ENCODE results near the gene PRSS22.

PRSS22 gene

GRCh38 chr16:2829501-2830354 is 28.2 kb downstream of the PRSS22 start, which contains the start of gene ZG16B:
Gene ZG16B (plus strand): TSS chr16:2830303. CDS start chr16:2830442, 139 bp downstream.
- DNase-seq (ENCODE audit: low read depth in 4 of 4, low spot score in 1 of 4) = no peak

DNA sequence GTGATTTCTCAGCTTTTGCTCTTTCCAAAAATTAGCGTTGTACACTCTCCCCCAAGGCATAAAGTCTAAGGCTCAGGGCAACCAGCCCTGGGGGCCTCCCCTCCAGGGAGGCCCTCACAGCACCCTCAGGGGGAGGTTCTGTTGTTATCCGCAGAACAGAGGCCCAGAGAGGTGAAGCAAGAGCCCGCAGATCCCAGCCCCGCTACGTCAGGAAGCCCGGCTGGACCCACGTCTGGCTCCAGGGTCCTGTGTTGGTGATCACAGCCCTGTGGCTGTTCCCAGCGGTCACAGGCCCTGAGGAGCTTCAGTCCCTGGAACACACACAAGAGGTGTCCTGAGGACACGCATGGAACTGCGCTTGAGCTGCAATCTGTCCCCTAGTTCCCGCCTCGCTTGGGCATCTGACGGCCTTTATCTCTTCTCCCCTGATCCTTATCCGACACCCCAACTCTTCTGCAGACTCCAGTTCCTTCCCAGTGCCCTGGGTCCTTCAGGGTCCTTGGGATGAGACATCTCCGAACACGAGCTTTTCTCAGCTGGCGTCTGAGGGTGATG is 29.0 kb downstream of the PRSS22 start:
- DNase-seq (ENCODE audit: low read depth in 4 of 4, low spot score in 1 of 4) = no peak

DNA sequence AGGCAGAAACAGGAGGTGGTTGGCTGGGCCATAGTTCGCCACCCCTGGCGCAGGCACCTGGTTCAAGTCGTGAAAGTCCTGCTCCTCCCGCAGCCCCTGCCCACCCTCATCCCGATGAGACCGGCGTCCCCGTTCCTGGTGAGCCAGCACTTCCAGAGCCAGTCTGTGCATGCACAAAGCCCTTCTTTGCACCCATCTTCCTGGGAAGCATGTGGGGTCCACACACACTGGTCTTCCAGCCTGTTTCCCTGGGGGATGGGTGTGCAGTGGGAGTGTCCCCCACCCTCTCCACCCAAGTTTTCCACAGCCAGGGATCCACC is 29.5 kb downstream of the PRSS22 start:
- DNase-seq (ENCODE audit: low read depth in 4 of 4, low spot score in 1 of 4) = no peak

DNA sequence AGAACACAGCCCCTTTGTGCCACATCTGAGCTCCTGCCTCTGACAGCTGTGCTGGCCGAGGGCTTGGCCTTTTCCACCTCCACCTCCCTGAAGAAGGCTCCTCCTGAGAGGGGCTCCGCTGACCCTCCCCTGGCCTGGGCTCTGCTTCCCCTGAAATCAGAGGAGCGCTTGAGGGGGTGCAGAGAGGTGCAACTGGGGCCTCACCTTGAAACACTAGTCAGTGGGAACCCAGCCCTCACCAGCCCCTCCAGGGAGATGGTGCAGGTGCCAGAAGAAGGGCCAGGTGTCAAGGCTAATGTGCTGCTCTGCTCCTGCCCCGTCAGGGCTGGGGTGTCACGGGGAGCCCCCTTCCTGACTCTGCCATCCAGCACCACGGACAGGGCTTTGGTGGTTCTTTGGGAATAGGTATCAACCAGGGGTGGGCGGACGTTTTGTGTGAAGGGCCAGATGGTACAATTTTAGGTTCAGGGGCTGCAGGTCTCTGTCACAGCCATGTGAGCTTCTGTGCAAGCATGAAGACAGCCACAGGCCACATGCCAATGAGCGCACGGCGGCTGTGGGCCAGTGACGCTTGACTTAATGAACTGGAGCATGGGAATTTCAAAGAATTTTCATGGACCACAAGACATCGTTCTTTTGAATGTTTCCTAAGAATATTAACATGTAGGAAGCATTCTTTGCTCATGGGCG is 30.0 kb downstream of the PRSS22 start:
- no peak for DNase-seq (ENCODE audit: low read depth in 4 of 4, low spot score in 1 of 4)

- no peak for DNase-seq (ENCODE audit: low read depth in 4 of 4, low spot score in 1 of 4)
These were observed 30.6 kb downstream of the PRSS22 start for GRCh38 chr16:2827374-2827791.

- no peak for DNase-seq (ENCODE audit: low read depth in 4 of 4, low spot score in 1 of 4)
These were observed 31.2 kb downstream of the PRSS22 start for GRCh38 chr16:2826591-2827373.

- DNase-seq (ENCODE audit: low read depth in 4 of 4, low spot score in 1 of 4) = no peak
These were observed 32.1 kb downstream of the PRSS22 start for GRCh38 chr16:2825906-2826305.

- DNase-seq (ENCODE audit: low read depth in 4 of 4, low spot score in 1 of 4) = no peak
These were observed 32.8 kb downstream of the PRSS22 start for GRCh38 chr16:2825049-2825742.

GRCh38 chr16:2824626-2825025 is 33.3 kb downstream of the PRSS22 start:
- no peak for DNase-seq (ENCODE audit: low read depth in 4 of 4, low spot score in 1 of 4)

DNA sequence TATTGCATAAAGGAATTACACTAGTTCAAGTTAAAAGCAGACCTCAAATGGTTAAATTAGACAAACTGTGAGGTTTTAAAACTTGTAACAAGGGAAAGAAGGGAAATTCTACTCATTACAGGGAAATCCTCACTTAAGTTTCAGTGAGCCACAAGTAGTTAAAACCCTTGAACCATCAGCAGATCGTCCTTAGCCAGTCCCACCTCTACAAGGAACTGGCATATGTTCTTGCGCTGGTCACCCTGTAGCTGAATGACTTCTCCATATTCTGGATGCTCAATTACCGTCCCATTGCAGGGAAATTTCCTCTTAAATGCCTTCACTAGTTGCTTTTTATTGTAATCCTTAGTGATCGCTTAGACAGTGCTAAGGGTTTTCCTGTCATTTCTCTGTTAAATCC is 35.5 kb downstream of the PRSS22 start:
- no peak for DNase-seq (ENCODE audit: low read depth in 4 of 4, low spot score in 1 of 4)

GRCh38 chr16:2822158-2822495 is 35.8 kb downstream of the PRSS22 start:
- no peak for DNase-seq (ENCODE audit: low read depth in 4 of 4, low spot score in 1 of 4)

DNA sequence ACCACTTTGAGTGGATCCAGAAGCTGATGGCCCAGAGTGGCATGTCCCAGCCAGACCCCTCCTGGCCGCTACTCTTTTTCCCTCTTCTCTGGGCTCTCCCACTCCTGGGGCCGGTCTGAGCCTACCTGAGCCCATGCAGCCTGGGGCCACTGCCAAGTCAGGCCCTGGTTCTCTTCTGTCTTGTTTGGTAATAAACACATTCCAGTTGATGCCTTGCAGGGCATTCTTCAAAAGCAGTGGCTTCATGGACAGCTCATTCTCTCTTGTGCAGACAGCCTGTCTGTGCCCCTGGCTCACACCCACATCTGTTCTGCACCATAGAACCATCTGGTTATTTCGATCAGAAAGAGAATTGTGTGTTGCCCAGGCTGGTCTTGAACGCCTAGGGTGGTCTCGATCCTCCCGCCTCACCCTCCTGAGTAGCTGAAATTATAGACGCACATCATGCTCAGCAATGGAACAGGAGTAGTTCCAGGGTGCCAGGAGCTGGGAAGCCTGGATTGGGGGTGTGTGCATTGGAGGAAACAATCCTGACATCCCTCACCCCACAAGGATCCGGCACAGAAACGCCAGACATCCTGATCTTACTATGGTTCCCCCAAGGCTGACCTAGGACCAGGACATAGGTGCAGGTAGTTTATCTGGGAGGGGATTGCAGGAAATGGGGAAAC is 36.3 kb downstream of the PRSS22 start:
- no peak for DNase-seq (ENCODE audit: low read depth in 4 of 4, low spot score in 1 of 4)

- no peak for DNase-seq (ENCODE audit: low read depth in 4 of 4, low spot score in 1 of 4)
These were observed 37.0 kb downstream of the PRSS22 start for GRCh38 chr16:2820836-2821486.

- no peak for DNase-seq (ENCODE audit: low read depth in 4 of 4, low spot score in 1 of 4)
These were observed 37.8 kb downstream of the PRSS22 start for GRCh38 chr16:2819939-2820835.

GRCh38 chr16:2819179-2819938 is 38.6 kb downstream of the PRSS22 start:
- no peak for DNase-seq (ENCODE audit: low read depth in 4 of 4, low spot score in 1 of 4)

DNA sequence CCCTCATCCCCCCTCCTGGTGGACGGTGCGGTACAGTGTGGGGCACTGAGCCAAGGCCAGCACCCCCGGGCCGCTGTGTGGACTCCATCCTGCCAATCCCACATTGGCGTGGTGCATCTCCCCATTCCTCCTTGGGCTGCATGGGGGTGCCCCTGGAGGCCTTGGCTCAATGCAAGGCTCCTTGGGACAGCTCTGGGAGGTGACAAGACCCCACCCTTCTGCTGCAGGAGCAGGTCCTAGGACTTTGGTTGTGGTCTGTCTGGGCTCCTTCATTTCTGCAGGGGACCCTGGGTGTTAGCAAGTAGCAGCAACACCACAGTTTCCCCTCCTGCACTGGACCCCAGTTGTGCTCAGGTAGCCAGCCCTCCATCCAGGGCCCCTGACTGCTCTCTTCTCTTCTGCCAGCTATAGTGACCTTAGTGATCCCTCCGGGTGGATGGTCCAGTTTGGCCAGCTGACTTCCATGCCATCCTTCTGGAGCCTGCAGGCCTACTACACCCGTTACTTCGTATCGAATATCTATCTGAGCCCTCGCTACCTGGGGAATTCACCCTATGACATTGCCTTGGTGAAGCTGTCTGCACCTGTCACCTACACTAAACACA is 39.6 kb downstream of the PRSS22 start:
- DNase-seq (ENCODE audit: low read depth in 4 of 4, low spot score in 1 of 4) = no peak

GRCh38 chr16:2817340-2818271 is 40.4 kb downstream of the PRSS22 start:
- DNase-seq (ENCODE audit: low read depth in 4 of 4, low spot score in 1 of 4) = no peak

All from stimulated activated CD4-positive, alpha-beta T cell treated with anti-CD3 and anti-CD28 coated beads, Interleukin-1b, Interleukin-23, amount 100 ng/mL, for 24 hours (primary cell).